Gastrocnemius medialis (tissue), 4 donors: Measurements from ENCODE around the gene WFDC8. TPM values are rescaled to one million over a fixed set of nuclear protein-coding genes. Genes with fewer than 3 reads are reported as not detected.

ENCODE experiments used
- ATAC-seq, 2 donors: fragments of 150-250 bp; one replicate each; pipeline ENCODE4 v1.9.1; 2016
- DNase-seq, 2 donors: peaks; one replicate each; pipeline ENCODE4 v3.0.0-alpha.2; 2019
- H3K27ac ChIP-seq, 4 donors: fragments of 200-600 bp; sonication (generic); 1 replicate in 1 of 4; 2 replicates in 3 of 4; pipeline ENCODE4 v1.5.1; 2016 to 2018; ENCODE audit warnings: mild to moderate bottlenecking in 2 of 4, moderate library complexity in 1 of 4
- H3K27me3 ChIP-seq, 3 donors: fragments of 200-600 bp; sonication (generic) in 2 of 3; 1 replicate in 1 of 3; 2 replicates in 2 of 3; pipeline versions ENCODE4 v1.5.1 to v1.6.0; 2016 to 2019; ENCODE audit warnings: mild to moderate bottlenecking in 1 of 3, moderate library complexity in 1 of 3
- H3K36me3 ChIP-seq, 2 donors: fragments of 200-600 bp; sonication (generic) in 1 of 2; one replicate each; pipeline ENCODE4 v1.5.1; 2017 to 2018
- H3K4me1 ChIP-seq, 2 donors: fragments of 200-600 bp; sonication (generic) in 1 of 2; one replicate each; pipeline ENCODE4 v1.5.1; 2016 to 2017; ENCODE audit warnings: mild to moderate bottlenecking in 2 of 2
- H3K4me3 ChIP-seq, 4 donors: fragments of 200-600 bp; sonication (generic) in 3 of 4; 1 replicate in 1 of 4; 2 replicates in 3 of 4; pipeline ENCODE4 v1.5.1; 2016 to 2019; ENCODE audit warnings: mild to moderate bottlenecking in 2 of 4
- H3K9me3 ChIP-seq, 3 donors: fragments of 200-600 bp; sonication (generic) in 2 of 3; 1 replicate in 1 of 3; 2 replicates in 2 of 3; pipeline ENCODE4 v1.5.1; 2016 to 2019
- POLR2A ChIP-seq, 2 donors: fragments of 450-650 bp; IDR thresholded peaks; one replicate each; pipeline ENCODE4 v1.6.1; 2017; ENCODE audit warnings: antibody characterized with exemption in 2 of 2, mild to moderate bottlenecking in 2 of 2, moderate library complexity in 2 of 2
- in situ Hi-C, 4 donors: fragments of 200-750 bp; cut with MboI; loops; one replicate each; pipeline versions ENCODE4 v1.15.0 to v1.8.0; 2017; ENCODE audit warnings: low sequenced_read_pairs in 4 of 4
- intact Hi-C: fragments of 100-400 bp; cut with DNase I; formaldehyde crosslinking; loops from one replicate; pipeline ENCODE4 v1.15.1; 2023; ENCODE audit warnings: low total_unique reads
- total RNA-seq, 4 donors: library from RNA; depleted of rRNA; stranded (reverse); fragments of >200 nt; gene quantifications; one replicate each; pipeline versions ENCODE4 v1.1.0 to v1.2.3, GENCODE V29; 2016
- TF ChIP-seq, protein P1 (sequence below), 5 experiments: fragments of 450-650 bp in 3 of 5; fragments of 200-600 bp in 2 of 5; sonication (generic) in 2 of 5; IDR thresholded peaks in 4 of 5; conservative IDR thresholded peaks in 1 of 5; 1 replicate in 4 of 5; 2 replicates in 1 of 5; pipeline ENCODE4 v1.5.1; 2016 to 2019; ENCODE audit warnings: antibody characterized with exemption in 5 of 5, mild to moderate bottlenecking in 3 of 5, moderate library complexity in 3 of 5

The WFDC8 gene
- total RNA-seq, 4 donors from 2014 or later = not detected

DNA sequence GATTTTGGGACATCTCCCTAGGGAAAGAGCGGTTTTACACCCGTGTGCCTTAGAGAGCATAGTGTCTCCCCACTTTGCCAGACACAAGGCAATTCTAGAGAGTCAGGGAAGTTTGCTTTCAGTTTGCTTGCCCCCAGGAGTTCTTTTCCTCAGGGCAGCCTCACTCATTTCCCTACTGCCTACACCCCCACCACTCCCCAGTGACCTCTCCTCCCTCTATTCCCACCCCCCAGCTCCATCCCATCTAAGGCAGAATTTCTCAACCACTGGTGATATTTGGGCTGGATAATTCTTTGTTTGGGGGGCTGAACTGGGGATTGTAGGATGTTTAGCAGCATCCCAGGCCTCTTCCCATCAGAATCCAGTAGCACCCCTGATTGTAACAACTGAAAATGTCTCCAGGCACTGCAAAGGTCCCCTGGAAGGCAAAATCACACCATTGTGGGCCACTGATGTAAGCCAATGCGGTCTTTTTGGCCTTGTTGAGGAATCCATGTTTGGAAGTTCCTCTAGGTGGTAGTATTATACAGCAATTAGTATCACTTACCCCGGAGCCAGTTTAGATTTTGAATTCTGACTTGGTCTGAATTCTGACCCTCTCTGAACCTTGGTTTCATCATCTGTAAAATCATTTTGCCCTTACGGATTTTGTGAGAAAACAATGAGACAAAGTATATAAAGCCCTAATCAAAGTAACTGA, 33.2 kb downstream of the WFDC8 start:
- H3K9me3 ChIP-seq = no peaks in the 10 kb centered on the region
- DNase-seq (no peak), ATAC-seq (no peak)
- in situ Hi-C loops (loop anchor here in 1 of 4 donors (25.0 kb wide), 1 partner anchor 216 kb away; no protein-coding TSS in a partner anchor), intact Hi-C loops (no loop called here)
- no peaks in the 10 kb centered on the region for H3K4me1 ChIP-seq
- no peaks in the 10 kb centered on the region for H3K27me3 ChIP-seq
- no peaks in the 10 kb centered on the region for H3K36me3 ChIP-seq
- TF ChIP-seq, protein P1, sequence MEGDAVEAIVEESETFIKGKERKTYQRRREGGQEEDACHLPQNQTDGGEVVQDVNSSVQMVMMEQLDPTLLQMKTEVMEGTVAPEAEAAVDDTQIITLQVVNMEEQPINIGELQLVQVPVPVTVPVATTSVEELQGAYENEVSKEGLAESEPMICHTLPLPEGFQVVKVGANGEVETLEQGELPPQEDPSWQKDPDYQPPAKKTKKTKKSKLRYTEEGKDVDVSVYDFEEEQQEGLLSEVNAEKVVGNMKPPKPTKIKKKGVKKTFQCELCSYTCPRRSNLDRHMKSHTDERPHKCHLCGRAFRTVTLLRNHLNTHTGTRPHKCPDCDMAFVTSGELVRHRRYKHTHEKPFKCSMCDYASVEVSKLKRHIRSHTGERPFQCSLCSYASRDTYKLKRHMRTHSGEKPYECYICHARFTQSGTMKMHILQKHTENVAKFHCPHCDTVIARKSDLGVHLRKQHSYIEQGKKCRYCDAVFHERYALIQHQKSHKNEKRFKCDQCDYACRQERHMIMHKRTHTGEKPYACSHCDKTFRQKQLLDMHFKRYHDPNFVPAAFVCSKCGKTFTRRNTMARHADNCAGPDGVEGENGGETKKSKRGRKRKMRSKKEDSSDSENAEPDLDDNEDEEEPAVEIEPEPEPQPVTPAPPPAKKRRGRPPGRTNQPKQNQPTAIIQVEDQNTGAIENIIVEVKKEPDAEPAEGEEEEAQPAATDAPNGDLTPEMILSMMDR (IDR thresholded peaks at IDR 0.05 in 4 of 5, conservative IDR thresholded peaks at IDR 0.05 in 1 of 5) = no peak
- no peak for TF ChIP-seq POLR2A (IDR thresholded peaks at IDR 0.05)
- no peak overlapping the region for H3K27ac ChIP-seq
- H3K4me3 ChIP-seq = no peak overlapping the region

DNA sequence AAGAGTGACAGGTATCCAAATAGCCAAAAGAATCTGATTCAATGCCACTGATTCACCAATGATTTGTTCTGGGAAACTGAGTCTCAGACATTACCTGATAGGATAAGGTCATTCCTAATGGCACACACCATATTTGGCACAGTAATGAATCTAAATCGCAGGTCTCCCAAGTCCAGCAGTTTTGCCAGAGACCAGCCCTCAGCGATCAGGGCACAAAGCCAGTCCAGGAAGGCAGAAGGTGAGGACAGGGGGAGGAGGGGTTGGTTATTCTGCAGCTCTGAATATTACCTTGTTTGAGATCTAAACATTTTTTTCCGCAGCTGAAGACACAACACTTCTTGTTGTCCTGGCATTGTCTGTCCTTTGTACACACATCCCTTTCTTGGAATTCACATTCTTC, 33.7 kb downstream of the WFDC8 start:
- Histone ChIP-seq H3K36me3 (no peaks in the 10 kb centered on the region), H3K4me3 (no peak overlapping the region), H3K9me3 (no peaks in the 10 kb centered on the region), H3K27ac (no peak overlapping the region), H3K4me1 (no peaks in the 10 kb centered on the region), H3K27me3 (no peaks in the 10 kb centered on the region)
- intact Hi-C loops = no loop called here
- ATAC-seq (no peak), DNase-seq (no peak)
- in situ Hi-C loops = loop anchor here in 1 of 4 donors (25.0 kb wide), 1 partner anchor 217 kb away; no protein-coding TSS in a partner anchor
- TF ChIP-seq, protein P1 (IDR thresholded peaks at IDR 0.05 in 4 of 5, conservative IDR thresholded peaks at IDR 0.05 in 1 of 5) = no peak
- TF ChIP-seq POLR2A (IDR thresholded peaks at IDR 0.05) = no peak

DNA sequence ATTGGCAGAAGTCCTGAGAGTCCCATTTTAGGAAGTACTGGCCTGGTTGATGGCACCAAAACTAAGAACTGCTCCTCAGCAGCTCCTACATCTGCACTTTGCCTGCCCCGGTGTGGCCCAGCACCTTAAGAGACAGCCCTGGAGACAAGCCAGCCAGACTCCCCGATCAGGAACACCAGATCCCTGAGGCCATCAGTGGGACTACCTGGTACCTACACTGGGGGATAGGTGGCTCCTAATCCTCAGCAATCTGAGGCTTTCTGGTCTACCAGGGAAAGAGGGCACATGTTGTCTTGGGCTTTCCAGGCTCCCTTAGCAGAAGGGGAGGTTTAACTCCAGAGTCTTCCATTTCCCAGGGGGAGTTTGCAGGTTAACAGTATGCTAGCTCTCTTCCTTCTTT, 39.7 kb downstream of the WFDC8 start, which contains the start of gene WFDC6:
TSS of gene WFDC6 (minus strand) at position 101 of the 400 bp plus-strand sequence. CDS start at position 26, 75 bp downstream.
- no peak for TF ChIP-seq POLR2A (IDR thresholded peaks at IDR 0.05)
- TF ChIP-seq, protein P1 (IDR thresholded peaks at IDR 0.05 in 4 of 5, conservative IDR thresholded peaks at IDR 0.05 in 1 of 5) = no peak
- peaks cover 0 to 8% (median 3%) of the 10 kb centered on the region in 3 donors for H3K27me3 ChIP-seq
- ATAC-seq = no peak
- intact Hi-C loops = no loop called here
- no peak for DNase-seq
- H3K9me3 ChIP-seq = no peaks in the 10 kb centered on the region
- H3K4me3 ChIP-seq = no peak within 1 kb of the TSS
- no peak within 1 kb of the TSS for H3K27ac ChIP-seq
- no peaks in the 10 kb centered on the region for H3K4me1 ChIP-seq
- no peaks in the 10 kb centered on the region for H3K36me3 ChIP-seq
- in situ Hi-C loops = loop anchor here in 1 of 4 donors (25.0 kb wide), 1 partner anchor 223 kb away; no protein-coding TSS in a partner anchor

DNA sequence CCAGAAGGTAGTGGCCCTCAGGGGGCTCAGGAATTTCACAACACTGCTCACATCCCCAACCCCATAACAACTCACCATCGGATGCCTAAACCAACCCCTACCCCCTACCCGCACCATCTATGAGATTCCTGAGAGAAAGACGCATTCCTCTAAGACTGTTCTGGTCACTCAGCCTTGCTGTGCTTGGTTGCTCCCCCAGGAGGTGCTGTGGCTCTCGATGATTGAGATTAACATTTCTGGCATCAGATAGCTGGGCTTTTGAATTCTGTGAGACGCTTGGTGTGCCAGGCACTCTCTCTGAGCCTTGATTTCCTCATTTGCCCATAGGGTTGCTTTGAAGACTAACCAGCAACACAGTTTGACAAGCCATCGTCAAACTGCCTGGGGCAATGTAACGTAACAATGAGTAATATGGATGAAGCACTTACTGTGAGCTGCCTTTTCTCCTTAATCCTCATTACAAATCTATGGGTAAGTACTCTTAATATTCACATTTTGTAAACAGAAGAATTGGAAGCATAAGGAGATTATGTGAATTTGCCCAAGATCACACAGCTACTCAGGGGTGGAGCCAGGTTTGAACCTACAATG, 40.8 kb downstream of the WFDC8 start:
- no peak overlapping the region for H3K27ac ChIP-seq
- in situ Hi-C loops = loop anchor here in 1 of 4 donors (25.0 kb wide), 1 partner anchor 224 kb away; no protein-coding TSS in a partner anchor
- ATAC-seq = no peak
- DNase-seq = no peak
- no peak overlapping the region for H3K4me3 ChIP-seq
- no peaks in the 10 kb centered on the region for H3K36me3 ChIP-seq
- no peaks in the 10 kb centered on the region for H3K4me1 ChIP-seq
- intact Hi-C loops = no loop called here
- TF ChIP-seq POLR2A (IDR thresholded peaks at IDR 0.05) = no peak
- TF ChIP-seq, protein P1 (IDR thresholded peaks at IDR 0.05 in 4 of 5, conservative IDR thresholded peaks at IDR 0.05 in 1 of 5) = no peak
- H3K9me3 ChIP-seq = no peaks in the 10 kb centered on the region
- H3K27me3 ChIP-seq = peaks cover 0 to 8% (median 3%) of the 10 kb centered on the region in 3 donors
